Glomerular visceral epithelial cell (primary cell): ENCODE results near the gene PRDX4.
"Not testable (repeated sequence)": the region's sequence is repeated elsewhere in the genome, so short reads cannot be mapped to it uniquely, and the experiment has no call there.

Experiments
- DNase-seq: peaks from one replicate; pipeline ENCODE4 v3.0.0-alpha.2; 2016; ENCODE audit errors: extremely low spot score

PRDX4 gene

DNA sequence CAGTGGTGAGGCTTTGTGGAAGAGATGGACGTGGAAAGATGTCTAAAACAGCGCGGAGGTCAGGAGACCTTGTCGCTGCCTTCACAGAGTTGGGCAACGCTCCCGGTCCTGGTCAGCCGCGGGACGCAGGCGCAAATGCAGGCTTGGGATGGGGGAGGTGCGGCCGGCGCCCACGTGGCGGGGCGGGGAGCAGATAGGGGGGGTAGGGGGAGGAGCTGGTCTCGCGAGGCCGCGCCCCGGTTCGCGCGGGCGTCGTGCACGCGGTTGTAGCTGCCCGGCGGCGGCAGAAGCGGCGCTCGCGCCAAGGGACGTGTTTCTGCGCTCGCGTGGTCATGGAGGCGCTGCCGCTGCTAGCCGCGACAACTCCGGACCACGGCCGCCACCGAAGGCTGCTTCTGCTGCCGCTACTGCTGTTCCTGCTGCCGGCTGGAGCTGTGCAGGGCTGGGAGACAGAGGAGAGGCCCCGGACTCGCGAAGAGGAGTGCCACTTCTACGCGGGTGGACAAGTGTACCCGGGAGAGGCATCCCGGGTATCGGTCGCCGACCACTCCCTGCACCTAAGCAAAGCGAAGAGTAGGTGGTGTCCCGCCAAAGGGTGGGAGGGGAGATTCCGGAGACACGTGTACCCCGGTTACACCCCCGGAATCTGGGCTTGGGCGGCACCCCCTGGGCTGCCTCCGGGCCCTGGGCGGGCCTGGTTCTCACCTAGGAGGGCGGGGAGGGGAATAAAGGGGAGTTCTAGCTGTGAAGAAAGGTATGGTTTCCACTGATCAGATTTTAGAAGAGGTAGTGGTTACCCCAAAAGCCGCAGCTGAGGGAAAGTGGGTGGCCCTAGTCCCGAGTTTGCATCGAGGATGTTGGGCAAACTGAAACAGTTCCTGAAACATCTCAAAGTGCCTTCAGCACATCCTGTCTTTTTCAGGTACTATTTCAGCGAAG, at the start of gene PRDX4:
TSS of gene PRDX4 (plus strand) at position 255 of the 939 bp plus-strand sequence. CDS start at position 333, 78 bp downstream.
- DNase-seq = peak; percentile 88

DNA sequence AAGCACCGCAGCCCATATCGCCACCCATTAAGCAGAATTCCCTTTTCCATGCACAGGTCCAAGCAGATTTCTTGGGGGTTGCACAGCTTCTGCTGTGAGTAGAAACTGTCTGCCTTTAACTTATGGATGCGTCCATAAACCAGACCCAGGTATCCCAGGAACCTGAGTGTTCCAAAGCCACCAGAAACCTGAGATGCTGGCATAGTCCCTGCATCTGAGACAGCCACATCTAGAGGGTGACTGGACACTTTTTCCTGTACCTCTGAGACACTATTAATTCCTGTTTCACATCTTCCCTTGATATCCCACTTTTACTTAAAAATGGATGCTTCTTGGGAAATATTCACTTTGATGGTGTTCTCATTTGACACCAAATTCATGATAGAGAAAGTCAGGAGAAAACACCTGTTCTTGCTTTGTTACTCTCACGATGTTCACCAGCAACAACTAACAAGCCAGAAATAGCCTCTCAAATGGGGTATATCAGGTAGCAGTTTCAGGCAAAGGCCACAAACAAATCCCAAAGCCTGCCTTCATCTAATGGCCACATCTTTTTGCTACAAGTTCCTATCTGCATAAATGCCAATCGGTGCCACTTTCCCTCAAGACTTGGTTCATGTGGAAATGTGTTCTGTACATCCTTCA, 45.5 kb upstream of the PRDX4 start:
- DNase-seq = no peak

DNA sequence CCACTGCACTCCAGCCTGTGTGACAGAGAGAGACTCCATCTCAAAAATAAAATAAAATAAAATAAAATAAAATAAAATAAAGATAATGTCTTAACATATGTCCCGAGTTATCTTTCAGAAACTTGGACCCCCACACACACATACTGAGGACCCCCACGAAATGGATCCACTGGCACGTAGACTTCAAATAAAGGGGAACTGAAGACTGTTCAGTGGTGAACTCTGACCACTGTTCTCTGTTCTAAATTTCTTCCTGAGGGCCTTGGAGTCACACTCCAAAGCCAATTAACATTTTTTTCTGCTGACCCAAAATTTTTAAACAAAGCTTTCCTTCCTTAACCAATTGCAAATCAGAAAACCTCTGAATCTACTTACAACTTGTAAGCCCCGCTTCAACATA, 43.5 kb upstream of the PRDX4 start:
- DNase-seq = no peak

GRCh38 chrX:23626651-23627050, 40.6 kb upstream of the PRDX4 start:
- no peak for DNase-seq

- DNase-seq = no peak
Observed at GRCh38 chrX:23628131-23628530, 39.2 kb upstream of the PRDX4 start.

GRCh38 chrX:23631136-23631535, 36.2 kb upstream of the PRDX4 start:
- DNase-seq = no peak

DNA sequence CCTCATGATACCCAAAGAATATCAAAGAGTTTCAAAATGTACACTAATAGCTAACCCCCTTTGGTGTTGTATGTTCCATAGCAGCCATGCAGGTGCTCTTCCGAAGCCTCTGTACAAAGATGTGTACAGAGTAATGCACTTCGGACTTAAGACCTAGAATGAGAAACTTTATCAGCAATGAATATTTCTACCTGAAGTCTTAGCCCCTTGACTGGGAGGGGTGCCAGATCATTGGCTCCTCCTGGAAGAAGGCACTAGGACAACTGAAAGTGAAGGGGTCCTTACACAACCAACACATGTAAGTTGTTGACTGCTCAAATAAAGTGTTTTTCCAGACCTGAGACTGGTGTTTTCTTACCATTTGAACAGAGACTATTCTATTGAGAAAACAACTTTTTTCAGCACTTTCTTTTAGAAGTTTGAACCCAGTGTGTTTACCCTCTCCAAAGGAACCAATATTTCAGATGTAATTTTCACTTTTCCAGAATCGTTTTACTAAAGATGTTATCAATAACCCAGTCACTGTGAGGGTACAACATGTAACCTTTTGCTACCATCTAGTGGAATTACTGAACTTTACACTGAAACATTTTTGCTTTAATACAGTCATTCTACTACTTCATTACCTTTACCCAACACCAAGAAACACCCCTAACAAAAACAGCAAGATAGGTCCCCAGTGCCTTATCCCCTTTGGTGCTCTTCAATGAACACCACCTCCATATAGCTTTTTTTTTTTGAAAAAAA, 33.3 kb upstream of the PRDX4 start:
- no peak for DNase-seq

DNA sequence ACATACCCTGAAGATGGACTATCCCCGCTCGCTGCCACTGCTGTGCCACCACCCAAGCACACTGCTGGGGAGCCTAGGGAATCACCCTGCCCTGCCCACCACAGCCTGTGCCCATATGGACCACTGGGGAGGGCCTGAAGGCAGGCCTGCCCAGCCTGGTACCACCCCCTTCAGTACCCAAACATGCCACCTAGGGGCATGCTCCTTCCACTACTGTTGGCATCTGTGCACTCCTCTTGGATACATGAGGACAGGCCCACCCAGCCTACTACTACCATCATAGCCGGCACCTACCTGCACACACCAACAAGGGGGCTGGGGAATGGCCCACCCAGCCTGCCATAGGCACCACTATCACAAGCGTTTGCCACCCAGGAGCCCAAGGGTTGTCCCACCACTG, 30.1 kb upstream of the PRDX4 start:
- no peak for DNase-seq

DNA sequence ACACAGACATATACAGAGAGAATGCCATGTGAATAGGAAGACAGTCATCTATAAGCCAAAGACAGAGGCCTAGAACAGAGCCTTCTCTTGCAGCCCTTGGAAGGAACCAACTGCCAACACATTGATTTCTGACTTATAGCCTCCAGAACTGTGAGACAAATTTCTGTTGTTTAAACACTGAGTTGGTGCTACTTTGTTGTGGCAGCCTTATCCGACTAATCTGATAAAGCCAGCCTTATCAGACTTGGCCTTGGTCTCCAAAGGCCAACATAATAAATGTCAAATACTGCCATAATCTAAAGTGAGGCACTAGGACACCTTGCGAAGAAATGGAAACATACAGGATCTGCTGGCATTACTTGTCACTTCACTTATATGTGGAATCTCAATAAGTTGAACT, 24.3 kb upstream of the PRDX4 start:
- DNase-seq = no peak

- DNase-seq = no peak
Observed at GRCh38 chrX:23644744-23645143, 22.5 kb upstream of the PRDX4 start.

DNA sequence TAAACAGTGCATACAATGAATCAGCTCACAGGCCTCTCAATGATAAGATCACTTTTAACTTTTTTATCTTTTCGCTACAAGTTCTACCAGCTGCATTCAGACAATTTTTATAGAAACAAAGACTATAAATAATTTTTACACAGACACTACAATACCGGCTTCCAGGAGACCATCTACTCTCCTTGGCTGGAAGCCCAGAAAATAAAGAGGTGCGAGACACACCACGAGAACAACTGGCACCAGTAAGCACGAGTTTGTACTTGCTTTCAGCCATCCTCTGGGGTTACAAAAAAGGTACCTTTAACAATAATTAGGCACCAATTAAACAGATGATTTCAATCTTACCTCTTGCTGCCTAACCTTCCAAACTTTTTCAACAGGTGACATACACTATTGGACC, 11.2 kb upstream of the PRDX4 start:
- DNase-seq = no peak

- DNase-seq = peak; percentile 8
Observed at GRCh38 chrX:23656684-23657083, 10.6 kb upstream of the PRDX4 start.

- DNase-seq = no peak
Observed at GRCh38 chrX:23659339-23659738, 8.0 kb upstream of the PRDX4 start.

DNA sequence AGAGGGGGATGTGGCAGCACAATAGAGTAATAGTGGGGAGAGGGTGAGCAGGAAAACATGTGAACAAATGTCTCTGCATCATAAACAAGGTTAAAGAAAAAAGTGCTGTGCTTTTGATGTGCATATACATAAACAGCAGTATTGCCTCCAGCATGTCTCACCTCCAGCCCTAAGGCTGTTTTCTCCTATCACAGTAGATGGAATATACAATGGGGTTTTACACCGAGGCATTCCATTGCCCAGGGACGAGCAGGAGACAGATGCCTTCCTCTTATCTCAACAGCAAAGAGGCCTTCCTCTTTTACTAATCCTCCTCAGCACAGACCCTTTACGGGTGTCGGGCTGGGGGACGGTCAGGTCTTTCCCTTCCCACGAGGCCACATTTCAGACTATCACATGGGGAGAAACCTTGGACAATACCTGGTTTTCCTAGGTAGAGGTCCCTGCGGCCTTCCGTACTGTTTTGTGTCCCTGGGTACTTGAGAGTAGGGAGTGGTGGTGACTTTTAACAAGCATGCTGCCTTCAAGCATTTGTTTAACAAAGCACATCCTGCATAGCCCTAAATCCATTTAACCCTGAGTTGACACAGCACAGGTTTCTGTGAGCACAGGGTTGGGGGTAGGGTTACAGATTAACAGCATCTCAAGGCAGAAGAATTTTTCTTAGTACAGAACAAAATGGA, 7.1 kb upstream of the PRDX4 start:
- DNase-seq = not testable (repeated sequence)

GRCh38 chrX:23660766-23661132, 6.5 kb upstream of the PRDX4 start:
- DNase-seq = no peak

DNA sequence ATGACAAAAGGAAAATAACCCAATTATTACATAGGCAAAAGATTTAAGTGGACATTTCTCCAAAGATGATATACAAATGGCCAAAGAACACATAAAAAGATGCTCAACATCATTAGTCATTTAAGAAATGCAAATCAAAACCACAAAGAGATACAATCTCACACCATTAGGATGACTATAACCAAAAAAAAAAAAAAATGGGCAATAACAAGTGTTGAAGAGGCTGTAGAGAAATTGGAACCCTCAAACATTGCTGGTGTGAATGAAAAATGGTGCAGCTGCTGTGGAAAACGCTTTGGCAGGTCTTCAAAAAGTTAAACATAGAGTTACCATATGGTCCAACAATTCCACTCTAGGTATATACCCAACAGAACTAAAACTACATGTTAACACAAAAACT, 5.6 kb upstream of the PRDX4 start:
- DNase-seq = no peak

DNA sequence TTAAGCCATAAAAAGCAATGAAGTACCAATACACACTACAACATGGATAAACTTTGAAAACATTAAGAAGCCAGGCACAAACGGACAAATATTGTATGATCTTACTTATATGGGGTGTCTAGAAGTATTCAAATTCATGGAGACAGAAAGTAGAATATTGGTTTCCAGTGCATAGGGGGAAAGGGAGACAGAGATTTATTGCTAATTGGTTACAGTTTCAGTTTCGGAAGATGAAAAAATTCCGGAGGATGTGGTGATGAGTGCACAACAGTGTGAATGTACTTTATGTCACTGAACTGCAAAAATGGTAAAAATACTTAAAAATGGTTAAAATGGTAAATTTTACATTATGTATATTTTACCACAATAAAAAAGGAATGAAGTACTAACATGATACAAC, 5.1 kb upstream of the PRDX4 start:
- DNase-seq = no peak

DNA sequence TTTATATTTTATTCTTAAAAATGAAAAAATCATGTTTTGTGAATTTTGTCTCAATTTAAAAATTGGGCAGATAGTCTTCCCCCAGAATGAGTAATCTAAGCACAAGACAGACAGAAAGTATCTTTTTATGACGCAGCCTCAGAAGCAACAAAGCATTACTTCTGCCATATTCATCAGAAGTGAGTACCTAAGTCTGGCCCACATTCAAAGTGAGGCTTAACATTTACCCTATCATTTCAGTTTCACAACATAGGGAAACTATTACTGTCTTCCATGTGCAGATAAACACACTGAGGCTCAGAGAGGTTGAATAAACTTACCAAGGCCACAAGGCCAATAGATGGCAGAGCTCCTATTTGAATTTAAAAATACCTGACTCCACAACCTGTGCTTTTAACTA, 4.4 kb upstream of the PRDX4 start:
- no peak for DNase-seq

DNA sequence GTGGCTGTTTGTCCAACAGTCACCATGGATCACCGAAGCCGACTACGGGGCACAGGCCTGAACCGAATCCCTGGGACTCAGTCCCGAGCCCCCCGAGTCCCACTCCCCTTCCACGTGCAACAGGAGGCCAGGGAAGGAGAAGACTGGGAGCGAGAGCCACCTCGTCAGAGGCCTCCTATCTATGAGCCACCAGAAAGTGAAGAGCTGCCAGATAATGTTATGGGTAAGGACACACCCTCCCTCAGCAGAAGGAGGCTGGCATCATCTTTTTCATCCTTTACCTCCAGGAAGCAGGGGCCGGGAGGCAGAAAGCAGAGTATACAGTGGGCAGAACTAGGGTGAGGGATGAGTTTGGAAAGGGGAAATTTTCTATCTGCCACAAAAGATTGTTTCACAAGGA, 2.8 kb upstream of the PRDX4 start:
- no peak for DNase-seq

GRCh38 chrX:23666282-23666681, 1.0 kb upstream of the PRDX4 start:
- DNase-seq = no peak

- no peak for DNase-seq
Observed at GRCh38 chrX:23668335-23668734, 1.0 kb downstream of the PRDX4 start.

DNA sequence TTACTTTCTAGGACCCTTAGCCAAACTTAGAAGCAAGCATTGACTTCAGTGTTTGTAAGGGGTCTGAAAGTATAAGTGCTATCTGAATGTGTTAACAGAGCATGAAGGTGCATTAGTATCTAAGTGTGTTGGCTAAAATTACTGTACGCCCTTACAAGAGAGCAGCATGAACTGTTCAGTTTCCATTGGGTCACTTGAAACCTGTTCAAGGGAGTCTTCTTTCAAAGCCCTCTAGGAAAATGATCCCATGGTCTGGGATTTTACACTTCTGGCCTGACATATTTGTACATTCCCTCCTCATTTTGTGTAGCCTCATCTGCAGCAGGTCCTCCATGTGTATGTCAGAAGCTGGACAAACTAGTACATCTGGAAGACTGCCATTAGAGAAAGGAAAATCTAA, 3.2 kb downstream of the PRDX4 start:
- no peak for DNase-seq
